ENCODE results near the gene ADAMTS9.

ADAMTS9 gene

GRCh38 chr3:64608741-64609140 lies 79.1 kb downstream of the ADAMTS9 start:
- no peak overlapping the region for H3K4me3 ChIP-seq (replicated peaks; ENCODE audit: insufficient read depth, low read length)
- DNase-seq (ENCODE audit: low read depth in 1 of 2, low spot score in 1 of 2) = no peak
- TF ChIP-seq, protein P1, sequence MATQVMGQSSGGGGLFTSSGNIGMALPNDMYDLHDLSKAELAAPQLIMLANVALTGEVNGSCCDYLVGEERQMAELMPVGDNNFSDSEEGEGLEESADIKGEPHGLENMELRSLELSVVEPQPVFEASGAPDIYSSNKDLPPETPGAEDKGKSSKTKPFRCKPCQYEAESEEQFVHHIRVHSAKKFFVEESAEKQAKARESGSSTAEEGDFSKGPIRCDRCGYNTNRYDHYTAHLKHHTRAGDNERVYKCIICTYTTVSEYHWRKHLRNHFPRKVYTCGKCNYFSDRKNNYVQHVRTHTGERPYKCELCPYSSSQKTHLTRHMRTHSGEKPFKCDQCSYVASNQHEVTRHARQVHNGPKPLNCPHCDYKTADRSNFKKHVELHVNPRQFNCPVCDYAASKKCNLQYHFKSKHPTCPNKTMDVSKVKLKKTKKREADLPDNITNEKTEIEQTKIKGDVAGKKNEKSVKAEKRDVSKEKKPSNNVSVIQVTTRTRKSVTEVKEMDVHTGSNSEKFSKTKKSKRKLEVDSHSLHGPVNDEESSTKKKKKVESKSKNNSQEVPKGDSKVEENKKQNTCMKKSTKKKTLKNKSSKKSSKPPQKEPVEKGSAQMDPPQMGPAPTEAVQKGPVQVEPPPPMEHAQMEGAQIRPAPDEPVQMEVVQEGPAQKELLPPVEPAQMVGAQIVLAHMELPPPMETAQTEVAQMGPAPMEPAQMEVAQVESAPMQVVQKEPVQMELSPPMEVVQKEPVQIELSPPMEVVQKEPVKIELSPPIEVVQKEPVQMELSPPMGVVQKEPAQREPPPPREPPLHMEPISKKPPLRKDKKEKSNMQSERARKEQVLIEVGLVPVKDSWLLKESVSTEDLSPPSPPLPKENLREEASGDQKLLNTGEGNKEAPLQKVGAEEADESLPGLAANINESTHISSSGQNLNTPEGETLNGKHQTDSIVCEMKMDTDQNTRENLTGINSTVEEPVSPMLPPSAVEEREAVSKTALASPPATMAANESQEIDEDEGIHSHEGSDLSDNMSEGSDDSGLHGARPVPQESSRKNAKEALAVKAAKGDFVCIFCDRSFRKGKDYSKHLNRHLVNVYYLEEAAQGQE (IDR thresholded peaks at IDR 0.05; ENCODE audit: insufficient replicate concordance, low read depth) = no peak
- TF ChIP-seq, protein P2, sequence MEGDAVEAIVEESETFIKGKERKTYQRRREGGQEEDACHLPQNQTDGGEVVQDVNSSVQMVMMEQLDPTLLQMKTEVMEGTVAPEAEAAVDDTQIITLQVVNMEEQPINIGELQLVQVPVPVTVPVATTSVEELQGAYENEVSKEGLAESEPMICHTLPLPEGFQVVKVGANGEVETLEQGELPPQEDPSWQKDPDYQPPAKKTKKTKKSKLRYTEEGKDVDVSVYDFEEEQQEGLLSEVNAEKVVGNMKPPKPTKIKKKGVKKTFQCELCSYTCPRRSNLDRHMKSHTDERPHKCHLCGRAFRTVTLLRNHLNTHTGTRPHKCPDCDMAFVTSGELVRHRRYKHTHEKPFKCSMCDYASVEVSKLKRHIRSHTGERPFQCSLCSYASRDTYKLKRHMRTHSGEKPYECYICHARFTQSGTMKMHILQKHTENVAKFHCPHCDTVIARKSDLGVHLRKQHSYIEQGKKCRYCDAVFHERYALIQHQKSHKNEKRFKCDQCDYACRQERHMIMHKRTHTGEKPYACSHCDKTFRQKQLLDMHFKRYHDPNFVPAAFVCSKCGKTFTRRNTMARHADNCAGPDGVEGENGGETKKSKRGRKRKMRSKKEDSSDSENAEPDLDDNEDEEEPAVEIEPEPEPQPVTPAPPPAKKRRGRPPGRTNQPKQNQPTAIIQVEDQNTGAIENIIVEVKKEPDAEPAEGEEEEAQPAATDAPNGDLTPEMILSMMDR (IDR thresholded peaks at IDR 0.05; ENCODE audit: insufficient read depth, low read length) = no peak
- TF ChIP-seq POLR2AphosphoS5 (IDR thresholded peaks at IDR 0.05; ENCODE audit: low read depth) = no peak
- TF ChIP-seq SPI1 (IDR thresholded peaks at IDR 0.05; ENCODE audit: borderline replicate concordance, low read depth) = no peak
- no peak for TF ChIP-seq GABPA (IDR thresholded peaks at IDR 0.05; ENCODE audit: low read depth)
- H3K27me3 ChIP-seq (ENCODE audit: insufficient read depth, poor library complexity, severe bottlenecking) = no peaks in the 10 kb centered on the region
- H3K27ac ChIP-seq (replicated peaks) = no peak overlapping the region

- Histone ChIP-seq H3K27me3 (ENCODE audit: insufficient read depth, poor library complexity, severe bottlenecking) (no peaks in the 10 kb centered on the region), H3K27ac (replicated peaks) (no peak overlapping the region), H3K4me3 (replicated peaks; ENCODE audit: insufficient read depth, low read length) (no peak overlapping the region)
- no peak for DNase-seq (ENCODE audit: low read depth in 1 of 2, low spot score in 1 of 2)
- TF ChIP-seq SPI1 (IDR thresholded peaks at IDR 0.05; ENCODE audit: borderline replicate concordance, low read depth) (no peak), GABPA (IDR thresholded peaks at IDR 0.05; ENCODE audit: low read depth) (no peak), POLR2AphosphoS5 (IDR thresholded peaks at IDR 0.05; ENCODE audit: low read depth) (no peak)
- TF ChIP-seq, protein P1 (IDR thresholded peaks at IDR 0.05; ENCODE audit: insufficient replicate concordance, low read depth) = no peak
- TF ChIP-seq, protein P2 (IDR thresholded peaks at IDR 0.05; ENCODE audit: insufficient read depth, low read length) = no peak
These were observed 80.7 kb downstream of the ADAMTS9 start for GRCh38 chr3:64607032-64607551.

DNA sequence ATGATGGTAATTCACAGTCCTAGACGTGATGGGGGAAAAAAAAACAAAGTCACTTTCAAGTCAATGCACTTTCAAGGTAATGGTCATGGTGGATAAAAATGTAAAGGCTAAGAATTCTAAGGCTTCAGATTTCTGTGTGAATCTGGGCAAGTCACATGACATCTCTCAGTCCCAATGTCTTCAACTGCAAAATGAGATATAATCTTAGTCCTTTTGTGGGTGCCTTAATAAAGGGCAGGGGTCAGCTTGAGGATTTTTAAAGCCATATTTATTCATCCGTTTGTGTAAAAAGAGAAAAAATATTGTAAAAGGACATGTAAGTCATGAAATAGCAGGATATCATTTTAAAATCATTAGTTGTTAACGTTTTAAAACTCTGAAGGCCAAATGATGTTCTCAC lies 83.5 kb downstream of the ADAMTS9 start:
- Histone ChIP-seq H3K4me3 (replicated peaks; ENCODE audit: insufficient read depth, low read length) (no peak overlapping the region), H3K27ac (replicated peaks) (no peak overlapping the region), H3K27me3 (ENCODE audit: insufficient read depth, poor library complexity, severe bottlenecking) (no peaks in the 10 kb centered on the region)
- no peak for DNase-seq (ENCODE audit: low read depth in 1 of 2, low spot score in 1 of 2)
- TF ChIP-seq GABPA (IDR thresholded peaks at IDR 0.05; ENCODE audit: low read depth) = no peak
- TF ChIP-seq POLR2AphosphoS5 (IDR thresholded peaks at IDR 0.05; ENCODE audit: low read depth) = no peak
- no peak for TF ChIP-seq SPI1 (IDR thresholded peaks at IDR 0.05; ENCODE audit: borderline replicate concordance, low read depth)
- TF ChIP-seq, protein P2 (IDR thresholded peaks at IDR 0.05; ENCODE audit: insufficient read depth, low read length) = no peak
- TF ChIP-seq, protein P1 (IDR thresholded peaks at IDR 0.05; ENCODE audit: insufficient replicate concordance, low read depth) = no peak
